HG02840 (cell line): ENCODE data around the gene PREPL.
A peak's percentile ranks its signal among the peaks of the same experiment; 100 is the strongest.
"Not testable (repeated sequence)": the region's sequence is repeated elsewhere in the genome, so short reads cannot be mapped to it uniquely, and the experiment has no call there.

Experiments
- ATAC-seq: cut with Tn5 transposase; IDR thresholded peaks from one replicate; pipeline ENCODE4 v1.9.1; 2021; ENCODE audit warnings: mild to moderate bottlenecking, moderate library complexity, moderate number of reproducible peaks; ENCODE audit not compliant: unreplicated experiment, low FRiP score

The PREPL gene

GRCh38 chr2:44361330-44362206 is at the start of gene PREPL, which contains the start of gene CAMKMT:
Gene PREPL (minus strand): TSS chr2:44361494. CDS start chr2:44346342, 15,152 bp downstream.
Gene CAMKMT (plus strand): TSS chr2:44361947.
- ATAC-seq = peak; percentile 80

- no peak for ATAC-seq
Measured at GRCh38 chr2:44398243-44398897, 37.1 kb upstream of the PREPL start.

GRCh38 chr2:44397447-44398175 is 36.3 kb upstream of the PREPL start:
- ATAC-seq = no peak

- no peak for ATAC-seq
Measured at GRCh38 chr2:44392338-44392943, 31.1 kb upstream of the PREPL start.

- no peak for ATAC-seq
Measured at GRCh38 chr2:44389895-44390294, 28.6 kb upstream of the PREPL start.

- no peak for ATAC-seq
Measured at GRCh38 chr2:44388877-44389276, 27.6 kb upstream of the PREPL start.

- not testable (repeated sequence) for ATAC-seq
Measured at GRCh38 chr2:44385226-44385625, 23.9 kb upstream of the PREPL start.

GRCh38 chr2:44377486-44377885 is 16.2 kb upstream of the PREPL start:
- ATAC-seq = no peak

- ATAC-seq = no peak
Measured at GRCh38 chr2:44372246-44372645, 11.0 kb upstream of the PREPL start.

GRCh38 chr2:44371445-44371844 is 10.2 kb upstream of the PREPL start:
- ATAC-seq = no peak

GRCh38 chr2:44369392-44369791 is 8.1 kb upstream of the PREPL start:
- ATAC-seq = no peak

GRCh38 chr2:44367591-44367990 is 6.3 kb upstream of the PREPL start:
- ATAC-seq = no peak

GRCh38 chr2:44364604-44365003 is 3.3 kb upstream of the PREPL start:
- ATAC-seq = no peak

- peak; percentile 17 for ATAC-seq
Measured at GRCh38 chr2:44362207-44363015, 1.1 kb upstream of the PREPL start.

- peak; percentile 12 for ATAC-seq
Measured at GRCh38 chr2:44360749-44361329, 455 bp downstream of the PREPL start.

- no peak for ATAC-seq
Measured at GRCh38 chr2:44358503-44358902, 2.8 kb downstream of the PREPL start.

- no peak for ATAC-seq
Measured at GRCh38 chr2:44354761-44355160, 6.5 kb downstream of the PREPL start.

GRCh38 chr2:44352510-44352909 is 8.8 kb downstream of the PREPL start:
- ATAC-seq = no peak

- no peak for ATAC-seq
Measured at GRCh38 chr2:44351676-44352075, 9.6 kb downstream of the PREPL start.
